NCI-H446 (cell line): ENCODE results near the gene NOC2L.

ENCODE experiments used
- DNase-seq, 2 experiments: peaks; one replicate each; lab custom pipeline; 2025; lab: John Stamatoyannopoulos, UW

Gene NOC2L

GRCh38 chr1:929712-930632 is 29.1 kb downstream of the NOC2L start:
- DNase-seq: no peak

GRCh38 chr1:928825-929661 is 30.0 kb downstream of the NOC2L start:
- DNase-seq: no peak

- peak in 1 of 2 experiments; percentile 57 for DNase-seq
Observed at GRCh38 chr1:927748-928147, 31.3 kb downstream of the NOC2L start.

GRCh38 chr1:927234-927633 is 31.8 kb downstream of the NOC2L start:
- no peak for DNase-seq

GRCh38 chr1:925561-926421 is 33.3 kb downstream of the NOC2L start:
- peak in 1 of 2 experiments; percentile 67 for DNase-seq

- DNase-seq: peak in 1 of 2 experiments; percentile 60
Observed at GRCh38 chr1:924656-925560, 34.1 kb downstream of the NOC2L start.

- no peak for DNase-seq
Observed at GRCh38 chr1:923991-924655, 34.9 kb downstream of the NOC2L start.

- DNase-seq: peak; percentile 67 to 90
Observed at GRCh38 chr1:923131-923990, 35.7 kb downstream of the NOC2L start, which contains the start of gene SAMD11. TSS of gene SAMD11 (plus strand) at chr1:923923. CDS start at chr1:924432, 509 bp downstream.

GRCh38 chr1:921011-921837 is 37.8 kb downstream of the NOC2L start:
- DNase-seq: peak; percentile 79 to 92

GRCh38 chr1:920521-920920 is 38.5 kb downstream of the NOC2L start:
- DNase-seq: no peak

- no peak for DNase-seq
Observed at GRCh38 chr1:920010-920409, 39.0 kb downstream of the NOC2L start.

GRCh38 chr1:919271-919872 is 39.7 kb downstream of the NOC2L start:
- no peak for DNase-seq

- no peak for DNase-seq
Observed at GRCh38 chr1:918843-919242, 40.2 kb downstream of the NOC2L start.

- DNase-seq: no peak
Observed at GRCh38 chr1:918353-918752, 40.7 kb downstream of the NOC2L start.

GRCh38 chr1:917466-918091 is 41.5 kb downstream of the NOC2L start:
- no peak for DNase-seq

GRCh38 chr1:917076-917459 is 42.0 kb downstream of the NOC2L start:
- no peak for DNase-seq
